Naive thymus-derived CD4-positive, alpha-beta T cell (primary cell): Measurements from ENCODE around the gene PRR23E. TPM values are rescaled to one million over a fixed set of nuclear protein-coding genes. Genes with fewer than 3 reads are reported as not detected.

Source experiments
- ATAC-seq: fragments of 150-1000 bp; cut with Tn5 transposase; 2 replicates; pipeline ENCODE4 v1.10.0; 2021; ENCODE audit warnings: mild to moderate bottlenecking, moderate library complexity
- CTCF ChIA-PET: fragments of 350-600 bp; sonication (Branson Sonifier 250); formaldehyde crosslinking; loops from one replicate; lab custom pipeline; 2021; ENCODE audit warnings: antibody characterized with exemption; lab: Charles Lee
- POLR2A ChIA-PET: fragments of 350-600 bp; sonication (Branson Sonifier 250); formaldehyde crosslinking; loops from one replicate; lab custom pipeline; 2021; ENCODE audit warnings: antibody characterized with exemption, inconsistent platforms; lab: Charles Lee
- DNase-seq, 9 donors: peaks; one replicate each; pipeline versions ENCODE4 v3.0.0 to v3.0.0-alpha.2; 2020 to 2022; ENCODE audit warnings: mixed read lengths in 1 of 9
- H3K27ac ChIP-seq: one replicate; pipeline ENCODE4 v1.7.0; 2013; ENCODE audit warnings: mild to moderate bottlenecking, low read depth, low read length, moderate library complexity
- H3K27me3 ChIP-seq, 2 donors: one replicate each; pipeline ENCODE4 v1.7.0; 2013; ENCODE audit warnings: low read length in 2 of 2, mild to moderate bottlenecking in 2 of 2, moderate library complexity in 2 of 2; ENCODE audit not compliant: control insufficient read depth in 2 of 2, insufficient read depth in 2 of 2
- H3K36me3 ChIP-seq, 3 experiments: 1 replicate in 2 of 3; 2 replicates in 1 of 3; pipeline ENCODE4 v1.7.0; 2013; ENCODE audit warnings: low read length in 3 of 3, mild to moderate bottlenecking in 3 of 3, moderate library complexity in 1 of 3; ENCODE audit not compliant: insufficient read depth in 3 of 3, control insufficient read depth in 2 of 3
- H3K4me1 ChIP-seq, 2 donors: one replicate each; pipeline ENCODE4 v1.7.0; 2013; ENCODE audit warnings: low read length in 2 of 2, mild to moderate bottlenecking in 2 of 2, moderate library complexity in 1 of 2; ENCODE audit not compliant: control insufficient read depth in 2 of 2, insufficient read depth in 2 of 2
- H3K4me3 ChIP-seq: 2 replicates; pipeline ENCODE4 v1.7.0; 2013; ENCODE audit warnings: mild to moderate bottlenecking, low read length
- H3K9me3 ChIP-seq, 3 experiments: 1 replicate in 2 of 3; 2 replicates in 1 of 3; pipeline ENCODE4 v1.7.0; 2013; ENCODE audit warnings: low read length in 3 of 3; ENCODE audit not compliant: control insufficient read depth in 2 of 3
- H3K27ac Mint-ChIP-seq, 9 donors: one replicate each; pipeline ENCODE4 v1.8.0; 2020 to 2022; ENCODE audit warnings: mixed read lengths in 9 of 9, mild to moderate bottlenecking in 8 of 9, moderate library complexity in 5 of 9, inconsistent platforms in 2 of 9
- H3K27me3 Mint-ChIP-seq, 5 donors: one replicate each; pipeline ENCODE4 v1.8.0; 2021 to 2022; ENCODE audit warnings: mixed read lengths in 5 of 5, mild to moderate bottlenecking in 1 of 5
- H3K36me3 Mint-ChIP-seq, 5 donors: one replicate each; pipeline ENCODE4 v1.8.0; 2020 to 2022; ENCODE audit warnings: mixed read lengths in 5 of 5, mild to moderate bottlenecking in 3 of 5, inconsistent platforms in 1 of 5
- H3K4me1 Mint-ChIP-seq, 7 donors: one replicate each; pipeline ENCODE4 v1.8.0; 2020 to 2022; ENCODE audit warnings: mixed read lengths in 7 of 7, mild to moderate bottlenecking in 3 of 7, inconsistent platforms in 1 of 7
- H3K4me3 Mint-ChIP-seq, 10 donors: one replicate each; pipeline ENCODE4 v1.8.0; 2020 to 2022; ENCODE audit warnings: mild to moderate bottlenecking in 10 of 10, mixed read lengths in 10 of 10, moderate library complexity in 6 of 10, inconsistent platforms in 2 of 10
- H3K9me3 Mint-ChIP-seq, 11 donors: one replicate each; pipeline ENCODE4 v1.8.0; 2020 to 2022; ENCODE audit warnings: mixed read lengths in 11 of 11, mild to moderate bottlenecking in 4 of 11, inconsistent platforms in 1 of 11, moderate library complexity in 1 of 11
- intact Hi-C, 2 donors: fragments of 100-400 bp; cut with micrococcal nuclease; formaldehyde crosslinking; loops; one replicate each; pipeline ENCODE4 v1.15.1; 2023
- polyA plus RNA-seq, 2 donors: library from polyadenylated mRNA; unstranded; fragments of 300-500 nt; fragmentation: Illumina TruSeq; gene quantifications; one replicate each; pipeline ENCODE4 v1.2.3, GENCODE V29; 2021
- total RNA-seq, 6 experiments: library from RNA in 5 of 6; stranded (reverse) in 5 of 6; gene quantifications; 1 replicate in 5 of 6; 2 replicates in 1 of 6; pipeline ENCODE4 v1.2.3 and lab custom pipeline; 2021 to 2026

PRR23E gene
- total and polyA plus RNA-seq, 7 experiments from 2014 or later = not detected

DNA sequence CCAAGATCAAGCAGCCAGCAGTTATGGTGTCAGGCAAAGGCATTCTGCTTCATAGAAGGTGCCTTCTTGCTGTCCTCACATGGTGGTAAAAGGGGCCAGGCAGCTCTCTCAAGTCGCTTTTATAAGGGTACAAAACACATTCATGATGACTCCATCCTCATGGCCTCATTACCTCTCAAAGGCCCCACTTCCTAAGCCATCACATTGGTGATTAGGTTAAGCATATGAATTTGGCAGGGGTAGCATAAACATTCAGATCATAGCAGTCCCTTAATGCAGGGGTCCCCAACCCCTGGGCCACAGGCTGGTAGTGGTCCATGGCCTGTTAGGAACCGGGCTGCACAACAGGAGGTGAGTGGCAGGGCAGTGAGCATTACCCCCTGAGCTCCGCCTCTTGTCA, 42.8 kb downstream of the PRR23E start:
- no peaks in the 10 kb centered on the region for H3K4me1 Mint-ChIP-seq
- intact Hi-C loops = no loop called here
- Histone ChIP-seq H3K4me1 (no peaks in the 10 kb centered on the region), H3K36me3 (no peaks in the 10 kb centered on the region), H3K4me3 (no peak overlapping the region), H3K9me3 (no peaks in the 10 kb centered on the region), H3K27ac (no peak overlapping the region), H3K27me3 (no peaks in the 10 kb centered on the region)
- CTCF ChIA-PET = interaction anchor here (0.6 kb wide), 1 partner anchor 782 kb away, joined by 3 read pairs; no protein-coding TSS in a partner anchor
- POLR2A ChIA-PET = no interaction called here
- peaks cover 0 to 4% (median 0%) of the 10 kb centered on the region in 5 donors for H3K36me3 Mint-ChIP-seq
- H3K27ac Mint-ChIP-seq = no peak overlapping the region
- no peak for ATAC-seq
- peaks cover 5 to 34% (median 16%) of the 10 kb centered on the region in 5 donors for H3K27me3 Mint-ChIP-seq
- H3K9me3 Mint-ChIP-seq = peaks cover 0 to 28% (median 7%) of the 10 kb centered on the region in 11 donors
- no peak for DNase-seq
- no peak overlapping the region for H3K4me3 Mint-ChIP-seq

DNA sequence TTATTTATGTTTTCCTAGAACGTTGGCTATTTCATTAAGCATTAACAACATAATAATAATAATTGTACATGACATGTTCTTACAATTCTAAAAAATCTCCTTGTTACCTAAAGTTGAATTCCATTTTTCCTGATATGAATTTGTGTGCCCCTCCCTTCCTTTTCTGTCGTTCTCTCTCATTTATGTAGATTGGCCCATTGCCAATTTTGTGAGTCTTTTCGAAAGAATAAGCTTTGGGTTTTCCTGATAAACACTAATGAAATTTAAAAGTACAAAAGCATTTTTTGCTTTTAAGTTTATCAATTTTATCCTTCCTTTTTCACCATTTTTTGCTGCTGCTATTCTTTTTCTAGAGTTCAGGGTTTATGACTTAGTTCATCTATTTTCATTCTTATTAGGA, 44.9 kb downstream of the PRR23E start:
- Histone ChIP-seq H3K36me3 (no peaks in the 10 kb centered on the region), H3K4me1 (no peaks in the 10 kb centered on the region), H3K4me3 (no peak overlapping the region), H3K9me3 (peaks cover 0 to 4% (median 0%) of the 10 kb centered on the region in 3 experiments), H3K27ac (no peak overlapping the region), H3K27me3 (no peaks in the 10 kb centered on the region)
- H3K27me3 Mint-ChIP-seq = peaks cover 8 to 39% (median 20%) of the 10 kb centered on the region in 5 donors
- intact Hi-C loops = no loop called here
- CTCF ChIA-PET = no interaction called here
- ATAC-seq = no peak
- no peak overlapping the region for H3K27ac Mint-ChIP-seq
- peaks cover 0 to 14% (median 4%) of the 10 kb centered on the region in 5 donors for H3K36me3 Mint-ChIP-seq
- H3K4me1 Mint-ChIP-seq = no peaks in the 10 kb centered on the region
- DNase-seq = no peak
- POLR2A ChIA-PET = no interaction called here
- no peak overlapping the region for H3K4me3 Mint-ChIP-seq
- H3K9me3 Mint-ChIP-seq = peaks cover 7 to 41% (median 10%) of the 10 kb centered on the region in 11 donors

DNA sequence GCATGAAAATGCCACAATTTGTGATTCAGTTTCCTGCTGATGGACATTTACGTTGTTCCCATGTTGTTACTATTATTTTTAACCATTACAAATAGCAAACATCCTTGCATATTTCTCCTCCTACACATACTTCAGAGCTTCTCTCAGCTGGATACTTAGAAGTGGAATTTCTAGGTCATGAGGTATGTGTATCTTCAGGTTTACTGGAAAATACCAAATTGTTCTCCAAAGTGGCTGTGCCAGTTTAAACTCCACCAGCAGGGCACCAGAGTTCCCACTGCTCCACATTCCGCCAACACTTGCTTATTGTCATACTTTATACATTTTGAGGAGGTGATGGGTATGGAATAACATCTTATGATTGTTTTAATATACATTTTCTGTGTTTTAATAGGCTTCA, 45.7 kb downstream of the PRR23E start:
- Mint-ChIP-seq H3K4me1 (no peaks in the 10 kb centered on the region), H3K36me3 (peaks cover 0 to 14% (median 4%) of the 10 kb centered on the region in 5 donors)
- H3K27me3 ChIP-seq = no peaks in the 10 kb centered on the region

DNA sequence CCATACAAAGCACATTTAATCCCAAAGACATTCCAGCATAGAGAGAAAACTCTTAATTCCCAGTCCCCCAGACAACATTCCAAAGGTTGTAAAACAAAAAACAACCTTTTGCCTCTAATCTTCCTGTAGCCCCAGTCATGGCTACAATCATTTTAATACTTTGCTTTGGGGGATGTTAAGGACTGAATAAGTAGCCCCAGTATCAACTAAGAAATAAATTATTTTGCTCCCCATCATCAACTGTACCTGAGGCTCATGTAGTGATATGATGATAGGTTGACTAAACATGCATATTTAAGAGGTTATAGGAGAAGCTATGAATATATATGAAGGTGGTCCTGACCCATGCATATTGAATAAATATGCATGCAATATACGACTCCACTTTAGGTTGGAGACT, 54.4 kb downstream of the PRR23E start:
- no peak overlapping the region for H3K4me3 Mint-ChIP-seq
- ChIA-PET CTCF (interaction anchor here (0.7 kb wide), 1 partner anchor 729 kb away, joined by 3 read pairs; no protein-coding TSS in a partner anchor), POLR2A (no interaction called here)
- no peak overlapping the region for H3K27ac ChIP-seq
- intact Hi-C loops = no loop called here
- no peaks in the 10 kb centered on the region for H3K4me1 ChIP-seq
- H3K4me1 Mint-ChIP-seq = no peaks in the 10 kb centered on the region
- peaks cover 3 to 52% (median 7%) of the 10 kb centered on the region in 3 experiments for H3K9me3 ChIP-seq
- H3K4me3 ChIP-seq = no peak overlapping the region
- no peak overlapping the region for H3K27ac Mint-ChIP-seq
- DNase-seq = no peak
- no peak for ATAC-seq
- peaks cover 0 to 9% (median 7%) of the 10 kb centered on the region in 5 donors for H3K36me3 Mint-ChIP-seq
- H3K27me3 Mint-ChIP-seq = peaks cover 0 to 4% (median 2%) of the 10 kb centered on the region in 5 donors
- no peaks in the 10 kb centered on the region for H3K36me3 ChIP-seq
- peaks cover 8 to 77% (median 45%) of the 10 kb centered on the region in 11 donors for H3K9me3 Mint-ChIP-seq
- no peaks in the 10 kb centered on the region for H3K27me3 ChIP-seq

More for the DNA sequence above, 45.7 kb downstream of the PRR23E start:
- no peaks in the 10 kb centered on the region for H3K4me1 ChIP-seq
- Mint-ChIP-seq H3K27ac (no peak overlapping the region), H3K27me3 (peaks cover 8 to 39% (median 20%) of the 10 kb centered on the region in 5 donors), H3K4me3 (no peak overlapping the region), H3K9me3 (peaks cover 7 to 41% (median 12%) of the 10 kb centered on the region in 11 donors)
- H3K27ac ChIP-seq = no peak overlapping the region
- H3K36me3 ChIP-seq = no peaks in the 10 kb centered on the region
- peaks cover 0 to 4% (median 0%) of the 10 kb centered on the region in 3 experiments for H3K9me3 ChIP-seq
- ATAC-seq (no peak), DNase-seq (no peak)
- CTCF ChIA-PET = no interaction called here
- no peak overlapping the region for H3K4me3 ChIP-seq
- intact Hi-C loops = no loop called here
- POLR2A ChIA-PET = no interaction called here

Other genes starting within 250 kb of the PRR23E start
- gene PLXNA1, start 210.0 kb upstream of the PRR23E start, total RNA-seq = 10 to 100 TPM in 3 of 5 experiments, 1 to 10 TPM in 2; 7.8 to 16.8 (median 10.7) TPM
- gene PLXNA1, start 210.0 kb upstream of the PRR23E start, polyA plus RNA-seq = 1 to 10 TPM in 1 of 2 donors, under 1 TPM in 1; 0.27 to 1.6 TPM
- not detected for gene PRR20G, start 94.9 kb downstream of the PRR23E start, total RNA-seq
- gene PRR20G, start 94.9 kb downstream of the PRR23E start, polyA plus RNA-seq = not detected